H1 (cell line): ENCODE measurements around the gene PDE4B. TPM values are rescaled to one million over a fixed set of nuclear protein-coding genes. Genes with fewer than 3 reads are reported as not detected.

Experiments
- CTCF ChIA-PET: fragments of 300-600 bp; sonication (Branson Sonifier 250); formaldehyde crosslinking; loops from one replicate; lab custom pipeline; 2021; ENCODE audit not compliant: partially characterized antibody; lab: Charles Lee
- POLR2A ChIA-PET: fragments of 300-600 bp; sonication (Branson Sonifier 250); formaldehyde crosslinking; loops from one replicate; lab custom pipeline; 2021; ENCODE audit warnings: inconsistent platforms; ENCODE audit not compliant: partially characterized antibody; lab: Charles Lee
- DNase-seq, 2 experiments: peaks; one replicate each; pipeline versions ENCODE4 v3.0.0 to v3.0.0-alpha.2; 2010 to 2022; ENCODE audit warnings: low spot score in 2 of 2, low read depth in 1 of 2, mixed read lengths in 1 of 2
- FAIRE-seq: peaks from 2 replicates; lab custom pipeline; 2011; peaks lifted over from hg19 to GRCh38; lab: Jason Lieb, UNC
- H2AFZ ChIP-seq: 2 replicates; pipeline ENCODE4 v1.8.1; 2012; ENCODE audit warnings: low read length, inconsistent platforms
- H2AK5ac ChIP-seq: 2 replicates; pipeline ENCODE4 v1.6.1; 2013; ENCODE audit warnings: low read depth, low read length
- H2BK120ac ChIP-seq: replicated peaks from 2 replicates; pipeline ENCODE3; 2013; ENCODE audit warnings: low read depth, low read length, inconsistent platforms
- H2BK12ac ChIP-seq: 2 replicates; pipeline ENCODE4 v1.6.1; 2013; ENCODE audit warnings: low read depth, low read length
- H2BK15ac ChIP-seq: 2 replicates; pipeline ENCODE4 v1.6.1; 2013; ENCODE audit warnings: low read length
- H2BK20ac ChIP-seq: 2 replicates; pipeline ENCODE4 v1.6.1; 2013; ENCODE audit warnings: low read length
- H2BK5ac ChIP-seq: 2 replicates; pipeline ENCODE4 v1.6.1; 2013; ENCODE audit warnings: low read depth, low read length
- H3K14ac ChIP-seq: 2 replicates; pipeline ENCODE4 v1.6.1; 2013; ENCODE audit warnings: inconsistent platforms; ENCODE audit not compliant: insufficient read length
- H3K18ac ChIP-seq: 2 replicates; pipeline ENCODE4 v1.6.1; 2013; ENCODE audit warnings: low read length; ENCODE audit errors: extremely low read depth
- H3K23ac ChIP-seq: 2 replicates; pipeline ENCODE4 v1.6.1; 2013; ENCODE audit warnings: inconsistent platforms; ENCODE audit not compliant: insufficient read length
- H3K23me2 ChIP-seq: 2 replicates; pipeline ENCODE4 v1.6.1; 2013; ENCODE audit warnings: low read depth, low read length
- H3K27ac ChIP-seq: 2 replicates; pipeline ENCODE4 v1.6.1; 2011; ENCODE audit warnings: low read depth, low read length, inconsistent platforms
- H3K27me3 ChIP-seq, 4 experiments: replicated peaks in 1 of 4; 1 replicate in 1 of 4; 2 replicates in 3 of 4; pipeline versions ENCODE4 v1.6.1 to v1.8.1; 2011 to 2013; ENCODE audit warnings: low read length in 3 of 4, mild to moderate bottlenecking in 3 of 4, inconsistent platforms in 2 of 4, mixed read lengths in 2 of 4, moderate library complexity in 1 of 4; ENCODE audit not compliant: control insufficient read depth in 3 of 4, insufficient read depth in 3 of 4; ENCODE audit errors: extremely low read depth in 1 of 4
- H3K36me3 ChIP-seq, 4 experiments: 2 replicates each; pipeline versions ENCODE4 v1.6.1 to v1.8.1; 2011 to 2013; ENCODE audit warnings: mild to moderate bottlenecking in 4 of 4, low read length in 3 of 4, moderate library complexity in 2 of 4, control low read depth in 1 of 4, inconsistent platforms in 1 of 4; ENCODE audit not compliant: insufficient read depth in 4 of 4, control insufficient read depth in 2 of 4
- H3K4ac ChIP-seq: replicated peaks from 2 replicates; pipeline ENCODE3; 2013; ENCODE audit warnings: low read length, low read depth, mixed read lengths, inconsistent platforms; ENCODE audit not compliant: insufficient read length
- H3K4me1 ChIP-seq, 4 experiments: replicated peaks in 1 of 4; 1 replicate in 1 of 4; 2 replicates in 3 of 4; pipeline versions ENCODE4 v1.6.1 to v1.8.1; 2011 to 2013; ENCODE audit warnings: low read length in 3 of 4, inconsistent platforms in 2 of 4, mixed read lengths in 1 of 4; ENCODE audit not compliant: insufficient read depth in 4 of 4, control insufficient read depth in 3 of 4
- H3K4me2 ChIP-seq, 2 experiments: 2 replicates each; pipeline versions ENCODE4 v1.6.1 to v1.8.1; 2011 to 2013; ENCODE audit warnings: low read depth in 2 of 2, low read length in 2 of 2, control low read depth in 1 of 2, inconsistent platforms in 1 of 2, mild to moderate bottlenecking in 1 of 2; ENCODE audit not compliant: insufficient read depth in 1 of 2
- H3K4me3 ChIP-seq, 4 experiments: fragments of 200-600, 300-600 bp in 1 of 4; sonication (generic), shearing (Covaris generic), sonication (Bioruptor Twin) in 1 of 4; 2 replicates each; pipeline versions ENCODE4 v1.5.1 to v1.8.1; 2011 to 2016; ENCODE audit warnings: low read length in 4 of 4, low read depth in 3 of 4, control low read depth in 2 of 4, inconsistent platforms in 2 of 4, mild to moderate bottlenecking in 2 of 4, mixed read lengths in 1 of 4, moderate library complexity in 1 of 4; ENCODE audit not compliant: insufficient read depth in 2 of 4; ENCODE audit errors: extremely low read depth in 1 of 4
- H3K56ac ChIP-seq: replicated peaks from 2 replicates; pipeline ENCODE3; 2013; ENCODE audit warnings: low read depth, mild to moderate bottlenecking, mixed read lengths, low read length, inconsistent platforms; ENCODE audit not compliant: insufficient read length
- H3K79me1 ChIP-seq: 2 replicates; pipeline ENCODE4 v1.6.1; 2013; ENCODE audit warnings: low read depth, low read length, control low read depth
- H3K79me2 ChIP-seq, 2 experiments: 2 replicates each; pipeline versions ENCODE4 v1.6.1 to v1.8.1; 2012 to 2013; ENCODE audit warnings: low read length in 2 of 2, mild to moderate bottlenecking in 2 of 2, inconsistent platforms in 1 of 2; ENCODE audit not compliant: insufficient read depth in 2 of 2, control insufficient read depth in 1 of 2
- H3K9ac ChIP-seq, 4 experiments: replicated peaks in 1 of 4; 1 replicate in 1 of 4; 2 replicates in 3 of 4; pipeline versions ENCODE4 v1.6.1 to v1.8.1; 2011 to 2013; ENCODE audit warnings: low read depth in 3 of 4, low read length in 3 of 4, control low read depth in 2 of 4, mild to moderate bottlenecking in 2 of 4, moderate library complexity in 2 of 4, inconsistent platforms in 1 of 4; ENCODE audit errors: extremely low read depth in 1 of 4
- H3K9me3 ChIP-seq, 2 experiments: 2 replicates each; pipeline versions ENCODE4 v1.6.1 to v1.8.1; 2012 to 2013; ENCODE audit warnings: mild to moderate bottlenecking in 2 of 2, moderate library complexity in 2 of 2, control low read depth in 1 of 2, inconsistent platforms in 1 of 2, low read depth in 1 of 2, low read length in 1 of 2, mixed read lengths in 1 of 2; ENCODE audit not compliant: insufficient read depth in 2 of 2
- H4K20me1 ChIP-seq, 2 experiments: replicated peaks in 1 of 2; 2 replicates each; pipeline versions ENCODE3 to v1.8.1; 2011 to 2013; ENCODE audit warnings: inconsistent platforms in 2 of 2, low read length in 2 of 2, mild to moderate bottlenecking in 1 of 2; ENCODE audit not compliant: insufficient read depth in 2 of 2, control insufficient read depth in 1 of 2
- H4K5ac ChIP-seq: 2 replicates; pipeline ENCODE4 v1.6.1; 2013; ENCODE audit warnings: low read length, low read depth, mixed read lengths, inconsistent platforms; ENCODE audit not compliant: insufficient read length
- H4K8ac ChIP-seq: 2 replicates; pipeline ENCODE4 v1.8.0; 2013; ENCODE audit warnings: mild to moderate bottlenecking, moderate library complexity, low read length, inconsistent platforms; ENCODE audit not compliant: insufficient read depth; ENCODE audit errors: extremely low read depth
- H4K91ac ChIP-seq: replicated peaks from 2 replicates; pipeline ENCODE3; 2013; ENCODE audit warnings: low read length, mixed read lengths, inconsistent platforms; ENCODE audit not compliant: insufficient read length
- EP300 ChIP-seq, 2 experiments: IDR thresholded peaks; 1 replicate in 1 of 2; 2 replicates in 1 of 2; pipeline ENCODE4 v1.6.1; 2011 to 2012; ENCODE audit warnings: low read depth in 2 of 2, low read length in 2 of 2, mild to moderate bottlenecking in 2 of 2, borderline replicate concordance in 1 of 2, inconsistent platforms in 1 of 2, moderate library complexity in 1 of 2
- SRF ChIP-seq: IDR thresholded peaks from 2 replicates; pipeline ENCODE4 v1.6.1; 2011; ENCODE audit warnings: mild to moderate bottlenecking, low read depth, low read length, moderate library complexity
- WGBS, 2 experiments: shearing (Covaris generic) in 1 of 2; methylation state at CpG; one replicate each; pipeline versions ENCODE4 v1.1.6 to v1.1.7; 2013 to 2015; ENCODE audit warnings: low lambda C conversion rate in 2 of 2, mixed read lengths in 2 of 2, inconsistent platforms in 1 of 2, low coverage in 1 of 2, missing lambda C conversion rate in 1 of 2; ENCODE audit not compliant: insufficient replicate concordance in 2 of 2, insufficient coverage in 1 of 2, insufficient read length in 1 of 2; ENCODE audit errors: extremely low coverage in 1 of 2, missing lambda C conversion rate in 1 of 2; 5-methylcytosine and 5-hydroxymethylcytosine counted together
- polyA plus RNA-seq, 7 experiments: library from polyadenylated mRNA; depleted of rRNA in 3 of 7; stranded (reverse) in 5 of 7; unstranded in 2 of 7; fragments of >200 nt in 5 of 7; fragments of 200-250 nt in 2 of 7; gene quantifications; 1 replicate in 5 of 7; 2 replicates in 1 of 7; 4 replicates in 1 of 7; pipeline versions ENCODE4 v1.2.1 to v1.2.3, GENCODE V29; 2011 to 2013; ENCODE audit warnings: missing spikeins in 2 of 7, mixed read lengths in 2 of 7
- total RNA-seq: library from RNA; stranded (reverse); fragmentation: NEBNext Ultra II Directional; extraction: Animal tissue kit (Norgen Biotek cat#: 25700); gene quantifications from 2 replicates; pipeline ENCODE4 v1.2.1, GENCODE V29; 2021

The PDE4B gene
- total and polyA plus RNA-seq, 2 of the 8 experiments (the other 6 are each of a cell fraction or from before 2014, with no cell fraction given) = 5.0 to 15.1 TPM

DNA sequence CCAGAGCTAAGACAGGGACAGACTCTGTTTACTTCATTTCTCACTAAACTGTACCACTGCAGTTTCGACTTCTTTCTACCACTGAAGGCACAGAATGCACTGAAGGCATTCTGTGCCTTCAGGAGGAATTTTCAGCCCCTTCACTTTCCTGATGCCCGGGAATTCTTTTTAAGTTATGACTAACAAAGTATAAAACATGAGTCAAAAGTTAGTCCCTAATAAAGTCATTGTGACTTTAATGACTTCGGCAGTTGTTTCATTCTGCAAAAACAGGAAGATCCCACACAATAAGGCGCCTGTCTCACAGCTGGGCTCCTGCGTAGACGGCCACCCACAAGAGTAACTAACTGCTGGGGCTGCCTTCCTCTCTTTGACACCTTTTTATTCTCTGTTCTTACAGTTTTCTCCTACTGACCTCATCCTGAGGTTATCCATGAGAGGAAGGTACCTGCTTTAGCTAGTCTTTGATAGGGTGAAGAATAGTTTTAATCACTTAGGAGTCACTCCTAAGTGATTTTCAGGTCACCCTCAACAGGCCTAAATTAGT, 557.4 kb downstream of the PDE4B start:
- H3K4me1 ChIP-seq = peaks cover 5 to 23% (median 13%) of the 10 kb centered on the region in 4 experiments
- H3K27ac ChIP-seq = no peak overlapping the region; the same call in 1 of the 2 replicates
- H2BK15ac ChIP-seq = no peak overlapping the region
- H2BK20ac ChIP-seq = no peak overlapping the region
- H4K20me1 ChIP-seq = no peaks in the 10 kb centered on the region
- H3K9ac ChIP-seq = no peak overlapping the region
- H4K5ac ChIP-seq = peak overlapping the region; percentile 65
- no peaks in the 10 kb centered on the region for H3K79me1 ChIP-seq
- H3K27me3 ChIP-seq = no peaks in the 10 kb centered on the region
- WGBS, 2 experiments = 30% methylated on average over 6 of the region's 6 CpGs; no CpG with 5 or more reads in 1 of the 2 experiments
- no peak overlapping the region for H4K91ac ChIP-seq
- no peak overlapping the region for H3K23ac ChIP-seq
- H2BK12ac ChIP-seq = no peak overlapping the region
- no peak overlapping the region for H2BK5ac ChIP-seq
- H3K79me2 ChIP-seq = peaks cover 0 to 33% of the 10 kb centered on the region in 2 experiments; a peak in 3 of 4 replicates
- no peak overlapping the region for H3K14ac ChIP-seq
- H3K4ac ChIP-seq = no peak overlapping the region
- H2AFZ ChIP-seq = no peak overlapping the region
- no peak for DNase-seq
- no peak overlapping the region for H3K18ac ChIP-seq
- no peak overlapping the region for H2BK120ac ChIP-seq
- no peaks in the 10 kb centered on the region for H3K36me3 ChIP-seq
- no peaks in the 10 kb centered on the region for H3K9me3 ChIP-seq
- H4K8ac ChIP-seq = no peak overlapping the region
- CTCF ChIA-PET = interaction anchor here (0.7 to 2.3 kb wide), 4 partner anchors 10 to 184 kb away, joined by 3 to 7 read pairs (median 4); partner anchors contain the start of gene SGIP1
- H3K56ac ChIP-seq = no peak overlapping the region
- FAIRE-seq = peak; percentile 63
- POLR2A ChIA-PET = no interaction called here
- H3K4me3 ChIP-seq = no peak overlapping the region; a peak in 1 of 8 replicates
- no peak overlapping the region for H2AK5ac ChIP-seq
- no peaks in the 10 kb centered on the region for H3K23me2 ChIP-seq
- peak overlapping the region; percentile 14 to 19; a peak in 2 of 4 replicates for H3K4me2 ChIP-seq
- TF ChIP-seq SRF = no peak
- TF ChIP-seq EP300 (IDR thresholded peaks at IDR 0.05; ENCODE audit: borderline replicate concordance in 1 of 2, low read depth in 2 of 2, low read length in 2 of 2) = peak in 1 of 2 experiments; percentile 43; a peak in 1 of 3 replicates
